Fibroblast of skin of scalp (primary cell): ENCODE measurements around the gene ULK4.
"Not testable (repeated sequence)": the region's sequence is repeated elsewhere in the genome, so short reads cannot be mapped to it uniquely, and the experiment has no call there.

Source experiments
- DNase-seq: peaks from one replicate; pipeline ENCODE4 v3.0.0-alpha.2; 2013

Gene ULK4

DNA sequence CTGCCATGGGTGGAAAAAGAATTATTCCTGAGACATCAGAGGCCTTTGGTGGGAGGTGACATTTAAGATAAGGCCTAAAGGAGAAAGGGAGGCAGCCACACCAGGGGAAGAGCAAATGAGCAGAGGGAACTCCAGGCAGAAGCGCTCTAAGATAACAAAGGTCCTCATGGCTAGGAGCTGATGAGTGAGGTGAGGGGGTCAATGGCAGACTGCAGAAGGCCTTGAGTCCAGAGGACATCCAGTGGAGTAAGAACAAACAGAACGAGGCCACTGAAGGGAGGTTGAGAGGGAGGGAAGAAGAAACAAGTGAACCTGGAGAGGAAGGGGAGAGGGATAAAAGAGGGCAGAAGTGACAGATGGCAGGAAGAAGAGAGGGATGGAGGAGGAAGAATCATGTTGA, 665.3 kb downstream of the ULK4 start:
- DNase-seq: no peak

DNA sequence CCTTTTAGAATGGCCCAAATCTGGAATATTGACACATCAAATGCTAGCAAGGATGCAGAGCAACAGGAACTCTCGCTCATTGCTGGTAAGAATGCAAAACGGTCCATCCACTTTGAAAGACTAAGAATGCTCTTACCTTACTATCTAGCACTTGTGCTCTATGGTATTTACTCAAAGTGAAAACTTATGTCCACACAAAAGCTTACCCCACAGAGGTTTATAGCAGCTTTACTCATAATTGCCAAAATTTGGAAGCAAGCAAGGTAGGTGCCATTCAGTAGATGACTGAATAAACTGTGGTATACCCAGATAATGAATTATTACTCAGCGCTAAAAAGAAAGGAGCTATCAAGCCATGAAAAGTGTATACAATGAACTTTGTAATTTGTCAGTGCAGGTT, 666.2 kb downstream of the ULK4 start:
- DNase-seq: no peak

DNA sequence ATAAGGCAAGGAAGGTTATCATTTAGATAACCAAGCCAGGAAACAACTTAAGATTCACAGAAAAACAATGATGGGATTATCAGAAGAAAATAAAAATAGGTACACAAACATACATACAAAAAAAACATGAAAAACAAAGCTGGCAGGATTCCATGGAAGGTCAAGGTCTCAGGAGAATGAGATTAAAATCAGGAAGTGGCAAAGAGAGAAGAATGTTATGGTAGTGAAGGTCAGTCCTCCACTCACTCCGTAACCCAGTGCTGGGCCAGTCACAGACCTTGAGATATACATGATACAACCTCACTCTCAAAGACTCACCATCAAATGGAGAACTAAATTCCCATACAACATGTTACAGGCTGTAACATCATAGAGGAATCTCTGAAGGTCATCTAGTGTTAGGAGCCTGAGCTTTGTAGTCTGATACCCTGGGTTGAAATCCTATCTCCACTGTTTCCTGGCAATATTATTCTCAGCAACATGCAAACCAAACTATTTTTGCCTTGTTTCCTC, 668.7 kb downstream of the ULK4 start:
- DNase-seq: no peak

DNA sequence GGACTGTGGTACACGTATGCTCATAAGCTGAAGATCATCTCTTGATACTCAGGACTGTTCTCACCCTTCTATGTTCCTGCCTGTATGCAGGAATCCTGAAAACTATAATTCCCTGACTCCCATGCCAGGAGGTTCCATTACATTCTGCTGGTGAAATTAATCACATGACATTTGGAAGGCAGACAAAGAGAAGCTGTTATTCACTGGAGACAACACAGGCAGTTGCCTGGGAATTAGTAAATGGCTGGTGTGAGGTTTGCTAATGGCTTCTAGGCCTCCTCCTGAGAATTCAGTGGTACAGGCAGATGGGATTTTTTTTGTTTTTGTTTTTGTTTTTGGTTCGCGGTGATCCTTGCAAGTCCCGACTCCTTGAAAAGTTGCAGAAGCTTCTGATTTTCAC, 671.2 kb downstream of the ULK4 start:
- DNase-seq: no peak

DNA sequence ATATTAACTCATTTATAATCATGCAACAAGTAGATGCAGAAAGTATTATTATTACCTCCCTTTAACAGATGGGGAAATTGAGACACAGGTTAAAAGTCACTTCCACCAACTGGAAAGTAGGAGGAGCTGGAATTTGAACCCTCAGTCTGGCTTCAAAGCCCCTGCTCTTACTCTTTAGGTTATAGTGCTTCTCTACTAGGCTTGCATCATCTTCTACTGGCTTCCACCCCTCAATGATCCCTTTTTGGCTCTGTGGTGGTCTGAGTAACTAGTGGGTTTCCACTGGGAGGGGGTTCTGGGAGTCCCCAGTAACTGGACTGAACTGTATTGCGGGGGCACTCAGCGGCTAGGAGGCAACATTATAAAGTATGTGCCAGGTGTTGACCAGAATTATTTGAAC, 671.6 kb downstream of the ULK4 start:
- no peak for DNase-seq

DNA sequence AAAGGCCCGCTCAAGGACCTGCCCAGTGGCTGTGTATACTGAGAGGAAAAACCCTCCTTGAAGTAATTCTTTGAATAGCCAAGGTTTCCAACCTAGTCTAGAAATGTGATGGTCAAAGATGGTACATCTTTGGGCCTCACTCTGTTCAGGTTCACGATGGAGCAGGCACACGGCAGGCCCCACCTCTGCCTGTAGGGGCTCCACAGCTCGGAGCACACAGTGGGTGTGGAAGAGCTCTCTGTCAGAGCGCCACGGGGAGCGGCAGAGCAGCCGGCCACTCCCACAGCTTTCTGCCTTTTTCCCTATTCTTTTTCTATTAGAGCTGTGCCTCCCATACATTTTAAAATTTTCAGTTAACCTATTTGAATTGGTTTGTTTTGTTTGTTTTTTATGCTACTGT, 673.1 kb downstream of the ULK4 start:
- DNase-seq: no peak

DNA sequence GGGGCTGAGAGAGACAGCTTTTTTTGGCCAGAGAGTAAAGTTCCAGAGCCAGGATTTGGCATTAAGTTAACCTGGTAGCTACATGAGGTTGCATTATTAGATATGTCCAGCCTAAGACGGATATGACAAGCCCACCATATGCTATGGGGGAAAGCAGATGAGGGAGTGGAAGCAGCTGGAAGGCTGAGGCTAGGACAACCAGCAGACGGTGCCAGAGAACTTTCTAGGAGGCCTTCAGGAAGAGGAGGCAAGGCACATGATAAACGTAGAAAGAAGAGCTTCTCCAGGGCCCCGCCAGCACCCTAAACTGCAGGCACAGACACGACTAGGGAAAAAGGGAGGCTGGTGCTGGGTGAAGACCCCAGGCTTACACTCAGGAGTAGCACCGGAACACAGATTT, 675.6 kb downstream of the ULK4 start:
- DNase-seq: no peak

DNA sequence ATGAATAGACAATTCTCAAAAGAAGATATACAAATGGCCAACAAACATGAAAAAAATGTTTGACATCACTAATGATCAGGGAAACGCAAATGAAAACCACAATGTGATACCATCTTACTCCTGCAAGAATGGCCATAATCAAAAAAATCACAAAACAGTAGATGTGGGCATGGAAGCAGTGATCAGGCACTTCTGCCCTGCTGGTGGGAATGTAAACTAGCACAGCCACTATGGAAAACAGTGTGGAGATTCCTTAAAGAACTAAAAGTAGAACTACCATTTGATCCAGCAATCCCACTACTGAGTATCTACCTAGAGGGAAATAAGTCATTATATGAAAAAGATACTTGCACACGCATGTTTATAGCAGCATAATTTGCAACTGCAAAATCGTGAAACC, 677.0 kb downstream of the ULK4 start:
- not testable (repeated sequence) for DNase-seq

DNA sequence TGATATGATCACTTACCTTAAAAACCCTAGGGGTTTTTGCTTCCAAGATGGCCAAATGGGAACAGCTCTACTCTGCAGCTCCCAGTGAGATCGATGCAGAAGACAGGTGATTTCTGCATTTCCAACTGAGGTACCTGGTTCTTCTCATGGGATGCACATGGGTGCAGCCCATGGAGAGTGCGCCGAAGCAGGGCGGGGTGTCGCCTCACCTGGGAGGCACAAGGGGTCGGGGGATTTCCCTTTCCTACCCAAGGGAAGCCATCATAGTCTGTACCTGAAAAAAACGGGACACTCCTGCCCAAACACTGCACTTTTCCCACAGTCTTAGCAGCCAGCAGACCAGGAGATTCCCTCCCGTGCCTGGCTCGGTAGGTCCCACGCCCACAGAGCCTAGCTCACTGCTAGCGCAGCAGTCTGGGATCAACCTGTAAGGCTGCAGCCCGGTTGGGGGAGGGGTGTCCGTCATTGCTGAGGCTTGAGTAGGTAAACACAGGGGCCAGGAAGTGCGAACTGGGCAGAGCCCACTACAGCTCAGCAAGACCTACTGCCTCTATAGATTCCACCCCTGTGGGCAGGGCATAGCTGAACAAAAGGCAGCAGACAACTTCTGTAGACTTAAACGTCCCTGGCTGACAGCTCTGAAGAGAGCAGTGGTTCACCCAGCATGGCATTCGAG, 684.0 kb downstream of the ULK4 start:
- DNase-seq: no peak

DNA sequence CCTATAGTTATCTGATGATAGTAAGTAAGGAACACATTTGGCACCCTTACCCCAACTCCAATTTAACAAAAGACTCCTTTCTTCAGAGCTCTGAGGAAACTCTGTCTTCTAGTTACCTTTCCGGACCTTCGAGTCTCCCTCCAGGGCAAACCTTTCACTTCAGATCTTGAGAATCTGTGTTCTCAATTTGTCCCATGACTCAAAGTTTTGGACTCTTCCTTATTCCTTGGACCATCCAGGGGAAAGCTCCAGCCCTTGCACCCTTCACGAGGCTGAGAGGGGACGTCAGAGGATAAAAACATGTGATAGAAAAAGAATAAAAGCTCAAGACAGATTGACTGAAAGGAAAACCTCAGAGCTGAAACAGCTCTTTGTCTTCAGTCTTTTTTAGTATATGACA, 685.7 kb downstream of the ULK4 start:
- no peak for DNase-seq

DNA sequence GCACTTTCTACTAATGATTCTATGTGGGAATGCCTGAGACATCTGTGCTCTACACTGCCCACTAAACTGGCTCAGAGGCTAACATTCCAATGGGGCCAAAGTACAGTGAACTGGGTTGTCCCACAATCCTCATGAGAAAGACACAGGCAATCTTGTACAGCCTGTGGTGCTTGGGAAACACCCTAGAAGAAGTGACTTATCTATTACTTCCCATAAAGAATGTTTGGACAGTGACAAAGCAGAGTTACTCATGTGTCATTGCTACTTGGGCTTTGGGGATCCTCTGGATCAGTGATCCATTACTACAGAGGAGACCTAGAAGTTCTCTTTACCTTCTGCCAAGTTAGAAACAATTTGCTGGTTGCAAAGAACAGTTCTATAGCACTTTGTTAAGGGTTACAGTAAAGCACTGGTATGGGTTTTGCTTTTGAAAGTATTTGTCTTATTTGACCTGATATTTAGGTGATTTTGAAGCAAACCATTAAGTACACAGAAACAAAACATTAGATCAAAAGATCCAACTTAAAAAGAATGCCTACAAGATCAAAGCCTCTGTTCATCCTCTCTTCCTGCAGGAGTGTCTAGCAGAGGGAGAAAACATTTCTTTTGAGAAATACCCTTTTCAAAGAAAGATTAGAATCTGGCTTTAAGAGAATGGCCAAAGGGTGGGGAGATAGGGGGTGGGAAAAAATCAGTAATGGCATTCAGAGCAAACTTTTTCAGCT, 686.8 kb downstream of the ULK4 start:
- DNase-seq: peak; percentile 81

DNA sequence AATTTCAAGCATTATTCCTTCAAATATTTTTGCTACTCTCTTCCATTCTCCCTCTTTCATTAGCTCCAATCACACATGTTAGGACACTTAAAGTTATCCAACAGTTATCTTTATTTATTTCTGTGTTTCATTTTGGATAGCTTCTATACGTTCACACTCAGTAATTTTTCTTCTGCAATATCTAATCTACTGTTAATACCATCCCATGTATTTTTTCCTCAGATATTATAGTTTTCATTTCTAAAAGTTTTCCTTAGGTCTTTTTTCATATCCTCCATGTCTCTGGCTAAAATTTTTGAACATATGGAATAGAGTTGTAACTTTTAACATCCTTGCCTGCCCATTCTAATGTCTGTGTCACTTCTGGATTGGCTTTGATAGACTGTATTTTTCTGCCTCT, 689.2 kb downstream of the ULK4 start:
- DNase-seq: no peak

DNA sequence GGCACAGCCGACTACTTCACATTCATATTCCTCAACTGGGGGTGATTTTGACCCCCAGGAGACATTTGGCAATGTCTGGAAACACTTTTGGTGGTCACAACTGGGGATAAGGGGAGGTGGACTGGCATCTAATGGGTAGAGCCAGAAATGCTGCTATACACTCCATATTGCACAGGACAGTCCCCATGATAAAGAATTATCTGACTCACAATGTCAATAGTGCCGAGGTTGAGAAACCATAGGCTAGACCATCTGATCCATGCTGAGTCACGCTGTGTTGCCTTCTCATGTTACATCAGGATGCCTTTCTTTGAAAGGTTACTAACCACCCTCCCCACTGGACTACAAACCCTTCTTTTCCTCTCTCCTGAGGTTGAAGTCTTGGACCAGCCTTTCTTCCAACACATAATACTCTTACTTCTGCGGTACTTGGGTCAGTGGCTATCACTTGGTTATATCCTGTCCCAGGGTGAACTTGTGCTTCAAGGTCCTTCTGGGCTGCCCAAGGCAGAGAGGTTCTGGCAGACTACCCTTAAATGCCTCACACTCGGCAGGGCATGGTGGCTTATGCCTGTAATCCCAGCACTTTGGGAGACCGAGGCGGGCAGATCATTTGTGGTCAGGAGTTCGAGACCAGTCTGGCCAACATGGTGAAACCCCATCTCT, 693.8 kb downstream of the ULK4 start:
- DNase-seq: peak; percentile 96

DNA sequence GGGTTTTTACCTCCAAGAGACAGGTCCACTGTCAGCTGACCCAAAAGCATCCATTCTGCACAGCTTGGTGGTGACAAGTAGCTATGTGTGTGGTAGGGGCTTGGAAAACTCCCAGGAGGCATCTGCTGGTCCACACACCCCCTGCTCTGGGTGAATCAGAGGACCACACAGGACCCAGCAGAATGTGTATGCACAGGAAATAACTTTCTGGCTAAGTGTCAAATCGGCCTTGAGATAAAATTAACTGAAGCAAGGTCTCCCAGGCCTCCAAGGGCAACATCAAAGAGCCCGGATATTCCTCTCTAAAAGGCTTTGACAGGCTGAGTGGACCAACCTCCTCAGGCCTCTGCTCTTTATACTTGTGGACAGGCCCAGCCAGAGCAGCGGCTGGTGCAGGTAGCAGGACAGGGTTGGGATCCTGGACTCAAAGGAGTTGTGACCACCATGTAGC, 696.1 kb downstream of the ULK4 start:
- peak; percentile 96 for DNase-seq

DNA sequence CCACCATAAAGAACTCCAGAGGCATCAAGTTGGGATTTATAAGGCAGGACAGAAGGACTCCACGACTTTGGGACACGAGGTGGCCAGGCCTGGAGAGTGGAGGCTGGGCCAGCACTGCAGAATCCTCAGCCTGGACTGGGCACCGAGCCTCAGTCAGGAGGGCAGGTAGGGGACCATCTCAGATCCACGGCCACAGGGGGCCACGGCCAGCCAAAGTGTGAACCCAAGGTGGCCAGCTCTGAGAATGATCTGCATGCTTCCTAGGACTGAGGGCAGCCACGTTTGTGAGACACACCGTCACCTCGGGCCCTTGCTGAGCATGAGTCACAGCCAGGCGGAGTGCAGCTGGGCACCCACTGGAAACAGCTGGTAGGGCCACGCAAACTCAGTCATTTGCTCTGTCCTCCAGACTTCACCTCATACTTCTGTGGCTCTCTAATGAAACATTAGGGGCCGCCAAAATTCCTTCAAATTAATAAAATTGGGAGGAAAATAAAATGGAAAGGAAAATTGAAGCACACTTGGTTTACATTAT, 696.8 kb downstream of the ULK4 start:
- DNase-seq: peak; percentile 62

DNA sequence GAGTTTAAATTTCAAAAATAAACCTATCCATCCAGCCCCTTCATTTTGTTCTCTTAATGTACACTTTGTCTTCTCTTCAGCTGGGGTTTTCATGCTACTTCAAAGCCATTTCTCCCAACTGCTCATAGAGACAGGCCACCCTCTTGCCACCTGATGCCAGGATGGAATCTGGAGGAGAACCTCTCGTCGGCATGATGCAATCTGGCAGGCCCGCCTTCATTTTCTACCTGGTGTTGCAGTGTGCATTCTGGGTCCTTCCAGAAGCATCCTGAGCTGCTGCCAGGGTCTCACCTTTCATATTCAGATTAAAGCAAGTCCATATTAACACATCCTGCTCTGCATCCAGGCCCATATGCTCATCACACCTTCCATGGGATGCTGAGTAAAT, 701.8 kb downstream of the ULK4 start:
- no peak for DNase-seq

DNA sequence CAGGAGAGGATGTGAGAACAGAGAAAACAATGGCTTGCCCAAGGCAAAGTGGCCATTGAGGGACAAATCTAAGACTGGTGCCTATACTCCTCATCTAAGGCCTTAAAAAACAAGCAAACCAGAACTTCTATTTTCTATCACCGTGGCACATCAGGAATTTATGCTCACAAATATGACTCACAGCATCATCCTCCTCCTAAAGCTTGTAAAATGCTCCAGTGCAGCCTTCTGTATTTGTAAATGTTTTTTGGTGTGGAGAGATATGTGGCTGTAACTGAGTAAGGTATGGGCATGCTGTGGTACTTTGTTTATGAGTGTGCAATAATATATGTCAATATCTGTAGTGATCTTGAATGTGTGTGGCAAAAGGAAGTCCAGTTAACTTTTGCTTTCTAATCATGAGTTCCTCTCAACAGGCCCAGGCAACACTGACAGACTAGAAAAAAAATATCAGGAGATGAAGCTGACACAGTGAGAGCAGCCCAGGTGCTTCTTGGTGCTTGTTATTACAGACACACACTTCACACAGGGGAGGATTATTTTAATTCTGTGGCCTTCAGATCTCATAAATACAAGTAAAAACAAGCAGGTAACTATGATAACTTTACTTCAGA, 702.3 kb downstream of the ULK4 start:
- DNase-seq: peak; percentile 40

DNA sequence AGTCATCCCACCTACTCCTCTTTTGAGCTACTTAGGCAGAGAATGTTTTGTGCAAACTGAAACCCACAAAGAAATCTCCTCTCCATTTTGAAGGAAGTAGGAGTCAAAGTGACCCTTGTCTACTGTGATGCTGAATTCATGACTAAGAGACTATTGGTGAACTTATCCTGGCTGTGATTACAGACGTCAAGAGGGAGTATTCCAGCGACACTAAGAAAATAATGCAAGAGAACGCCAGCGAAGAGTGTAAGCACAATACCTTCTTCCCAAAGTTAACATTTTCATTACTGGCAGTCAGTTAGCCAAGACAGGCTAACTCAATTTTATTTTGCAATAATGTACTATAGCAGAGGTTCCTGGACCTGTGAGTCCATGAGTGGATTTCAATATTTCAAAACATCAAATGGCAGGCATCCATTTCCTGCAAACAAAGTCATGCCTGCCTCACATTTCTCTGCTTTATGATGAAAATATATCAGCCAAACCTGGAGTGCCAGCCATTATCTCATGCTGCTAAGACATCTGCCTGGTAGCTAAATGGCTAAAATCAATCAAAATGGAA, 703.6 kb downstream of the ULK4 start:
- no peak for DNase-seq

DNA sequence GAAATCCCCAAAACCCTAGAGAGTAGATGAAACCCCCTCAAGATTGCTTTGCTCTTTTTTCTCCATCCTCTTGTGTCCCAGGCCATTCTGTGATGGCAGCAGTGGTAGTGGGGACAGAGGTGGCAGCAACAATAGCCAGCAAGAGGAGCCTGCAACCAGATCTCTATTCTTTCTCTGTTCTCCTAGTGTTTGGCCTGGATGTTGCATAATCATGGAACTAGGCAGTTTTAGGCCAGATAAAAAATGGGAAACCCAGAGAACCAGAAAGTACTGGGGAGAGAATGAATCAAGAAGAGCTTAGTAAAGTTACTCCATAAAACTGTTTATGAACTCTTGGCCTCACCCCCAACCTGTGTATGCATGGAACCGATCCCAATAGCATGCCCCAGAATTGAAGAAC, 710.3 kb downstream of the ULK4 start:
- DNase-seq: no peak

DNA sequence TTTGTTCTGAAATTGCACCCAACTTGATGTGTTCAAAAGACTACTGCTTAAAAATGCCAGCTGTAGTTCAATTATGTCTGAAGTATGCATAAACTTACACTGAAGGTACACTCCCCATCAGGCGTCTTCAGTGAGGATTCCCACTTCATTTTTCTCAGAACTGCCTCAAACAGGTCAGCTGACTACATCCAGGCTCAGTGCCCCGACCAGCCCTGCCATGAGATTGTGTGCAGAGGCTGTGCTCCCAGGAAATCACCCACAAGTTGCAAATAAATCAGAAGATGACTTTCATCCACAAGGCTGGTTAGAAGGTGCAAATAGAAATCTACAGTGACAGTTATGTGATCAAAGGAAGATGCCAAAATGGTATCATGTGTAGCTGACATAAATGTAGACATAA, 711.1 kb downstream of the ULK4 start:
- DNase-seq: no peak

DNA sequence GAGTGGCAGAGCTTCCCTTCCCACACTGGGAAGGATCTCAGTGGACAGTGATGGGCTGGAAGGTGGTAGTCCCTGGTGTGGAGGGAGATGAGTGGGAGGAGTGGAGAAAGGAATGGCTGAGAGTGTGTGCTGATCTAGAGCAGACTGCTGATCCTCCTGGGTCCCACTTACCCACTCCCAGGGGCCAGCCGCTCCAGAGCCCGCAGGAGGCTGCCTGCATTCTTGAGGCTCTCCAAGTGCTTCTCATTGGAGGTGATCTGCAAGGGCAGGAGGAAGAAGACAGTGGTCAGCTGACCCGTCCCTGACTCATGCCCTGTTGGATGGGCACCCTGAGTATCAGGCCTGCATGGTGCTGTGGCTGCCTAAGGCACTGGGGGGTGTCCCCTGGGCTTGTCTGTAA, 712.6 kb downstream of the ULK4 start:
- DNase-seq: no peak

DNA sequence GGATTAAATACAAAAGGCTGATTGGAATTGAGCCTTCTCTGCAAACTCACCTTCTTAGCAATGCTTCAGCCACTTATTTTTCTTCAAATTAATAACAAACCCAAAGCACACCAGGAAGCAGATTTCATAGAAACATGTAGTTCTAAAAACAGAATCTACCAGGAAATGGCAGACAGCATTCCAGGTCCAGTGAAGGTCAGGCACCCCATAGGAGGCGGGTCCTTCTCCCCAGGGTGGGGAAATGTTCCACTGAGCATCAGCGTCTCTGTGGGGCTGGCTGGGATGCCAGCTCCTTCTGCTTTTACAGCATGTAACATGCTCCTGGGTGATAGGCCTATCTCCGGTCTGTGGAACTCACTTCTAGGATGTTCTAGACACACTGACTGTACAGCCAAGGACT, 713.4 kb downstream of the ULK4 start:
- no peak for DNase-seq
